Trophoblast cell (in vitro differentiated cells and primary cell): Measurements from ENCODE around the gene CNR1.

Source experiments
- DNase-seq, 2 donors: peaks; one replicate each; pipeline ENCODE4 v3.0.0-alpha.2; 2016
- H2AFZ ChIP-seq: 2 replicates; pipeline ENCODE4 v1.6.1; 2013; ENCODE audit warnings: low read length, moderate library complexity, mild to moderate bottlenecking; ENCODE audit not compliant: insufficient read depth, poor library complexity
- H2AK5ac ChIP-seq: 2 replicates; pipeline ENCODE4 v1.6.1; 2013; ENCODE audit warnings: mild to moderate bottlenecking, low read length
- H2BK120ac ChIP-seq: 2 replicates; pipeline ENCODE4 v1.6.1; 2013; ENCODE audit warnings: low read length, mild to moderate bottlenecking, moderate library complexity; ENCODE audit not compliant: insufficient read depth, poor library complexity
- H2BK12ac ChIP-seq: 2 replicates; pipeline ENCODE4 v1.6.1; 2013; ENCODE audit warnings: mild to moderate bottlenecking, low read length, moderate library complexity
- H2BK5ac ChIP-seq: 2 replicates; pipeline ENCODE4 v1.6.1; 2013; ENCODE audit warnings: low read length, low read depth, moderate library complexity, mild to moderate bottlenecking; ENCODE audit not compliant: poor library complexity
- H3K14ac ChIP-seq: 2 replicates; pipeline ENCODE4 v1.6.1; 2013; ENCODE audit warnings: mild to moderate bottlenecking, low read length
- H3K18ac ChIP-seq: 2 replicates; pipeline ENCODE4 v1.6.1; 2013; ENCODE audit warnings: mild to moderate bottlenecking, low read length
- H3K23ac ChIP-seq: 2 replicates; pipeline ENCODE4 v1.6.1; 2013; ENCODE audit warnings: low read length
- H3K27ac ChIP-seq: 2 replicates; pipeline ENCODE4 v1.5.1; 2013; ENCODE audit warnings: low read depth, mild to moderate bottlenecking, inconsistent platforms, low read length, moderate library complexity
- H3K27me3 ChIP-seq: 2 replicates; pipeline ENCODE4 v1.6.1; 2013; ENCODE audit warnings: inconsistent platforms, mild to moderate bottlenecking, low read length, moderate library complexity; ENCODE audit not compliant: insufficient read depth
- H3K36me3 ChIP-seq, 2 experiments: 1 replicate in 1 of 2; 2 replicates in 1 of 2; pipeline ENCODE4 v1.6.1; 2013; ENCODE audit warnings: low read length in 2 of 2, mild to moderate bottlenecking in 2 of 2, moderate library complexity in 1 of 2; ENCODE audit not compliant: insufficient read depth in 2 of 2, control insufficient read depth in 1 of 2
- H3K4ac ChIP-seq: 2 replicates; pipeline ENCODE4 v1.6.1; 2013; ENCODE audit warnings: low read depth, mild to moderate bottlenecking, low read length, moderate library complexity
- H3K4me1 ChIP-seq, 2 experiments: 1 replicate in 1 of 2; 2 replicates in 1 of 2; pipeline ENCODE4 v1.6.1; 2013; ENCODE audit warnings: low read length in 2 of 2, mild to moderate bottlenecking in 2 of 2, moderate library complexity in 1 of 2; ENCODE audit not compliant: insufficient read depth in 2 of 2, control insufficient read depth in 1 of 2
- H3K4me2 ChIP-seq: 2 replicates; pipeline ENCODE4 v1.6.1; 2013; ENCODE audit warnings: inconsistent platforms, mild to moderate bottlenecking, low read length, moderate library complexity
- H3K4me3 ChIP-seq: 2 replicates; pipeline ENCODE4 v1.5.1; 2013; ENCODE audit warnings: mild to moderate bottlenecking, low read depth, low read length, inconsistent platforms
- H3K79me1 ChIP-seq: one replicate; pipeline ENCODE4 v1.6.1; 2013; ENCODE audit warnings: low read length
- H3K79me2 ChIP-seq: 2 replicates; pipeline ENCODE4 v1.6.1; 2013; ENCODE audit warnings: low read length, mild to moderate bottlenecking; ENCODE audit not compliant: control insufficient read depth, insufficient read depth, poor library complexity
- H3K9ac ChIP-seq: 2 replicates; pipeline ENCODE4 v1.6.1; 2013; ENCODE audit warnings: mild to moderate bottlenecking, low read length
- H3K9me3 ChIP-seq: 2 replicates; pipeline ENCODE4 v1.6.1; 2013; ENCODE audit warnings: low read depth, mild to moderate bottlenecking, control low read depth, inconsistent platforms, low read length; ENCODE audit not compliant: insufficient read depth
- H4K12ac ChIP-seq: 2 replicates; pipeline ENCODE4 v1.6.1; 2013; ENCODE audit warnings: low read depth, mild to moderate bottlenecking, low read length, moderate library complexity
- H4K8ac ChIP-seq: 2 replicates; pipeline ENCODE4 v1.6.1; 2013; ENCODE audit warnings: low read depth, mild to moderate bottlenecking, low read length, moderate library complexity
- H4K91ac ChIP-seq: one replicate; pipeline ENCODE4 v1.6.1; 2013; ENCODE audit warnings: low read depth, mild to moderate bottlenecking, low read length, moderate library complexity
- WGBS: extraction: QIAGEN DNeasy Blood & Tissue Kit; methylation state at CpG from one replicate; pipeline ENCODE4 v1.1.7; 2013; ENCODE audit warnings: missing lambda C conversion rate; ENCODE audit not compliant: insufficient read length, insufficient coverage; ENCODE audit errors: extremely low coverage; 5-methylcytosine and 5-hydroxymethylcytosine counted together

CNR1 gene

GRCh38 chr6:88163616-88164015 lies 2.5 kb downstream of the CNR1 start:
- H3K23ac ChIP-seq = no peak overlapping the region
- no peak overlapping the region for H2BK120ac ChIP-seq
- WGBS = no CpG with 5 or more reads among the region's 1 CpG
- no peak overlapping the region for H3K9ac ChIP-seq
- H3K79me1 ChIP-seq = no peaks in the 10 kb centered on the region
- H3K14ac ChIP-seq = no peak overlapping the region
- no peak overlapping the region for H4K8ac ChIP-seq
- H2AK5ac ChIP-seq = no peak overlapping the region
- peaks cover 3% of the 10 kb centered on the region for H3K9me3 ChIP-seq
- H3K79me2 ChIP-seq = no peaks in the 10 kb centered on the region
- peaks cover 4 to 15% of the 10 kb centered on the region in 2 experiments for H3K4me1 ChIP-seq
- H2AFZ ChIP-seq = no peak overlapping the region
- no peak overlapping the region for H4K91ac ChIP-seq
- H3K27ac ChIP-seq = no peak overlapping the region
- no peak overlapping the region for H3K4me3 ChIP-seq
- H3K36me3 ChIP-seq = no peaks in the 10 kb centered on the region
- H3K4me2 ChIP-seq = no peak overlapping the region
- no peak overlapping the region for H3K18ac ChIP-seq
- no peak overlapping the region for H4K12ac ChIP-seq
- no peak overlapping the region for H2BK5ac ChIP-seq
- DNase-seq = no peak
- H2BK12ac ChIP-seq = no peak overlapping the region
- peaks cover 32% of the 10 kb centered on the region for H3K27me3 ChIP-seq
- H3K4ac ChIP-seq = no peak overlapping the region

- peaks cover 3% of the 10 kb centered on the region for H3K9me3 ChIP-seq
- H2AK5ac ChIP-seq = no peak overlapping the region
- no peak overlapping the region for H3K4me2 ChIP-seq
- no peak overlapping the region for H3K4me3 ChIP-seq
- no peak overlapping the region for H4K12ac ChIP-seq
- no peak overlapping the region for H3K23ac ChIP-seq
- no peak overlapping the region for H2BK12ac ChIP-seq
- H3K4me1 ChIP-seq = peaks cover 4 to 11% of the 10 kb centered on the region in 2 experiments
- H4K91ac ChIP-seq = no peak overlapping the region
- H3K79me2 ChIP-seq = no peaks in the 10 kb centered on the region
- H3K9ac ChIP-seq = no peak overlapping the region
- H3K79me1 ChIP-seq = no peaks in the 10 kb centered on the region
- H3K27ac ChIP-seq = no peak overlapping the region
- H3K14ac ChIP-seq = no peak overlapping the region
- no peaks in the 10 kb centered on the region for H3K36me3 ChIP-seq
- no peak for DNase-seq
- H2BK5ac ChIP-seq = no peak overlapping the region
- no peak overlapping the region for H2AFZ ChIP-seq
- no peak overlapping the region for H3K18ac ChIP-seq
- H2BK120ac ChIP-seq = no peak overlapping the region
- peaks cover 17% of the 10 kb centered on the region for H3K27me3 ChIP-seq
- H4K8ac ChIP-seq = no peak overlapping the region
- WGBS = no CpG with 5 or more reads among the region's 4 CpGs
- no peak overlapping the region for H3K4ac ChIP-seq
Measured at GRCh38 chr6:88161940-88162339, 4.2 kb downstream of the CNR1 start.

- Histone ChIP-seq H3K23ac (no peak overlapping the region), H4K8ac (no peak overlapping the region)
- no peak for DNase-seq
Measured at GRCh38 chr6:88157106-88157505, 9.0 kb downstream of the CNR1 start.

GRCh38 chr6:88145298-88145963 lies 20.7 kb downstream of the CNR1 start:
- Histone ChIP-seq H4K8ac (no peak overlapping the region), H3K79me2 (no peaks in the 10 kb centered on the region), H3K4me3 (no peak overlapping the region), H2BK120ac (no peak overlapping the region), H3K79me1 (no peaks in the 10 kb centered on the region), H2BK5ac (no peak overlapping the region), H3K14ac (no peak overlapping the region), H3K27me3 (no peaks in the 10 kb centered on the region), H3K18ac (no peak overlapping the region), H3K4me2 (no peak overlapping the region), H3K9me3 (peaks cover 4% of the 10 kb centered on the region), H2AFZ (no peak overlapping the region), H4K91ac (no peak overlapping the region), H3K36me3 (no peaks in the 10 kb centered on the region), H2BK12ac (no peak overlapping the region), H3K9ac (no peak overlapping the region), H2AK5ac (no peak overlapping the region), H4K12ac (no peak overlapping the region), H3K4me1 (no peaks in the 10 kb centered on the region), H3K27ac (no peak overlapping the region), H3K4ac (no peak overlapping the region), H3K23ac (no peak overlapping the region)
- DNase-seq = no peak
- WGBS = no CpG with 5 or more reads among the region's 6 CpGs

More at GRCh38 chr6:88157106-88157505, 9.0 kb downstream of the CNR1 start:
- H3K14ac ChIP-seq = no peak overlapping the region
- H3K4me2 ChIP-seq = no peak overlapping the region
- H2BK120ac ChIP-seq = no peak overlapping the region
- H3K9ac ChIP-seq = no peak overlapping the region
- no peaks in the 10 kb centered on the region for H3K79me1 ChIP-seq
- no peaks in the 10 kb centered on the region for H3K36me3 ChIP-seq
- H2BK12ac ChIP-seq = no peak overlapping the region
- no CpG with 5 or more reads among the region's 4 CpGs for WGBS
- H4K91ac ChIP-seq = no peak overlapping the region
- H3K4ac ChIP-seq = no peak overlapping the region
- H2BK5ac ChIP-seq = no peak overlapping the region
- no peak overlapping the region for H4K12ac ChIP-seq
- no peak overlapping the region for H3K18ac ChIP-seq
- no peaks in the 10 kb centered on the region for H3K9me3 ChIP-seq
- H3K4me3 ChIP-seq = no peak overlapping the region
- no peaks in the 10 kb centered on the region for H3K27me3 ChIP-seq
- no peaks in the 10 kb centered on the region for H3K79me2 ChIP-seq
- no peak overlapping the region for H3K27ac ChIP-seq
- no peaks in the 10 kb centered on the region for H3K4me1 ChIP-seq
- H2AFZ ChIP-seq = no peak overlapping the region
- H2AK5ac ChIP-seq = no peak overlapping the region
